Brain microvascular endothelial cell (primary cell): ENCODE measurements around the gene MDN1.

Experiments used
- DNase-seq: peaks from one replicate; pipeline ENCODE4 v3.0.0-alpha.2; 2020
- H3K27ac ChIP-seq: fragments of 250-450 bp; sonication (Bioruptor Pico); 2 replicates; pipeline ENCODE4 v1.5.1; 2020; ENCODE audit warnings: mild to moderate bottlenecking, moderate library complexity
- H3K27me3 ChIP-seq: fragments of 250-450 bp; sonication (Bioruptor Pico); replicated peaks from 2 replicates; pipeline ENCODE4 v1.5.1; 2020; ENCODE audit warnings: mild to moderate bottlenecking
- H3K36me3 ChIP-seq: fragments of 250-450 bp; sonication (Bioruptor Pico); replicated peaks from 2 replicates; pipeline ENCODE4 v1.5.1; 2020; ENCODE audit warnings: mild to moderate bottlenecking
- H3K4me3 ChIP-seq: 2 replicates; pipeline ENCODE4 v1.5.1; 2011; ENCODE audit warnings: low read depth, mild to moderate bottlenecking, control low read depth, low read length, moderate library complexity
- in situ Hi-C: cut with HindIII; loops from 2 replicates; pipeline ENCODE4 v1.10.0; 2017; ENCODE audit warnings: low sequenced_read_pairs, low pct_ligation_motif_present
- TF ChIP-seq, protein P1 (sequence below): IDR thresholded peaks from 2 replicates; pipeline ENCODE4 v1.5.1; 2011; ENCODE audit warnings: low read depth, mild to moderate bottlenecking, moderate library complexity, low read length, control low read depth, inconsistent platforms; ENCODE audit errors: missing control alignments

Gene MDN1

DNA sequence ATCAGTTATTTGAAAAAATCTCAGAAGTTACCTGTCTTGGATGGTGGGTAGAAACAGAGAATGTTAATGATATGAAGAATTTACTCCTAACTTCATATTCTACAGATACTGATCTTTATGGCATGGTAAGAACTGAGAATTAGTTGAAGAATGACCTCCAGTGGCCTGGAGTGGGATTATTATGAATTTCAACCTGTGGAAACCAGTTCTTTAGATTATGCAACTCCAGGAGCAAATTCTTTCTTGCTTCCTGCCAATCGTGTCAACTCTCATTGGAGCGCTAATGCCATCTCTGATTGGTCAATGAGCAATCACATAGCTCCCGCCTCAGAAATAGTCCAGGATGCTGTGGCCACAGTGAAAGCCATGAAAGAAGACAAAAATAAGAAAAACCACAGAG lies 221.6 kb downstream of the MDN1 start:
- H3K36me3 ChIP-seq, result no peaks in the 10 kb centered on the region
- DNase-seq, result peak; percentile 14
- no peak overlapping the region for H3K27ac ChIP-seq
- H3K4me3 ChIP-seq, result no peak overlapping the region
- in situ Hi-C loops, result no loop called here
- TF ChIP-seq, protein P1, sequence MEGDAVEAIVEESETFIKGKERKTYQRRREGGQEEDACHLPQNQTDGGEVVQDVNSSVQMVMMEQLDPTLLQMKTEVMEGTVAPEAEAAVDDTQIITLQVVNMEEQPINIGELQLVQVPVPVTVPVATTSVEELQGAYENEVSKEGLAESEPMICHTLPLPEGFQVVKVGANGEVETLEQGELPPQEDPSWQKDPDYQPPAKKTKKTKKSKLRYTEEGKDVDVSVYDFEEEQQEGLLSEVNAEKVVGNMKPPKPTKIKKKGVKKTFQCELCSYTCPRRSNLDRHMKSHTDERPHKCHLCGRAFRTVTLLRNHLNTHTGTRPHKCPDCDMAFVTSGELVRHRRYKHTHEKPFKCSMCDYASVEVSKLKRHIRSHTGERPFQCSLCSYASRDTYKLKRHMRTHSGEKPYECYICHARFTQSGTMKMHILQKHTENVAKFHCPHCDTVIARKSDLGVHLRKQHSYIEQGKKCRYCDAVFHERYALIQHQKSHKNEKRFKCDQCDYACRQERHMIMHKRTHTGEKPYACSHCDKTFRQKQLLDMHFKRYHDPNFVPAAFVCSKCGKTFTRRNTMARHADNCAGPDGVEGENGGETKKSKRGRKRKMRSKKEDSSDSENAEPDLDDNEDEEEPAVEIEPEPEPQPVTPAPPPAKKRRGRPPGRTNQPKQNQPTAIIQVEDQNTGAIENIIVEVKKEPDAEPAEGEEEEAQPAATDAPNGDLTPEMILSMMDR, result no peak
- no peaks in the 10 kb centered on the region for H3K27me3 ChIP-seq

DNA sequence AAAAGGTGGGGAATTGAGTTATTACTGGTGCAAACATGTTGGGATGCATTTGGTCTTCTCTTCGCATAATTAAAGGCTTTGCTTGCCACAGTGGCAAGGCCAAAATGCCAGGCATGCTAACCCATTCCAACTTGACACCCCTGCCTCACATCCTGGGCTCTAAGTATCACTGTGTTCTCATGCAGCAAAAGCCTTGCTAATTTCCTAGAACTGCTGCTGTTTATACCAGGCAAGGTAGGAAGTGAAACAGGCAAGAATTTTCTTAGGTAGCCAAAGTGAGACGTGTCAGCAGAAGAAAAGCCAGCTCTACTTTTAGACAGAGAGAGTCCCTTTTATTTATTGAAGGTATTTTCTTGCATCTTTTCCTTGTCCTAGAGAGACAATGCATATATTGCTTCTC lies 222.2 kb downstream of the MDN1 start:
- Histone ChIP-seq H3K36me3 (no peaks in the 10 kb centered on the region), H3K27ac (no peak overlapping the region), H3K4me3 (no peak overlapping the region), H3K27me3 (no peaks in the 10 kb centered on the region)
- in situ Hi-C loops, result no loop called here
- TF ChIP-seq, protein P1, result no peak
- no peak for DNase-seq

DNA sequence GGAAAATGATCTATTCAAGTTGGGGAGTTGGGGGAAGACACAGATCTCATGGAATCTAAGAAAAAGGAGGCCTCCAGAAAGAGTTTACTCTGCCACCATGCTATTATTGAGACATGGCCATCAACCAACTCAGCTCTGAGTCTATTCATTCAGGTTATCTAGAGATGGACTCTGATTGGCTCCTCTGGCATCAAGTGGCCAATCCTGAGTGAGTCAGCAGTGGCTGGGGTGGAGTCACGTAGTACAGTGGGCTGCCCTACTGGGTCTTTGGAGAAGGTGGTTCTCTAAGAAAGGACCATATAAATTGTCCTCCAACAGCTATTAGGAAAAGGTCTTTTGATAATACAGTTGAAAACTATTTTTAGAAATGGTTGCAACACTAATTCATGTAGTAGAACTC lies 223.1 kb downstream of the MDN1 start:
- Histone ChIP-seq H3K27ac (no peak overlapping the region), H3K27me3 (no peaks in the 10 kb centered on the region), H3K36me3 (no peaks in the 10 kb centered on the region), H3K4me3 (no peak overlapping the region)
- TF ChIP-seq, protein P1, result no peak
- in situ Hi-C loops, result no loop called here
- DNase-seq, result no peak

DNA sequence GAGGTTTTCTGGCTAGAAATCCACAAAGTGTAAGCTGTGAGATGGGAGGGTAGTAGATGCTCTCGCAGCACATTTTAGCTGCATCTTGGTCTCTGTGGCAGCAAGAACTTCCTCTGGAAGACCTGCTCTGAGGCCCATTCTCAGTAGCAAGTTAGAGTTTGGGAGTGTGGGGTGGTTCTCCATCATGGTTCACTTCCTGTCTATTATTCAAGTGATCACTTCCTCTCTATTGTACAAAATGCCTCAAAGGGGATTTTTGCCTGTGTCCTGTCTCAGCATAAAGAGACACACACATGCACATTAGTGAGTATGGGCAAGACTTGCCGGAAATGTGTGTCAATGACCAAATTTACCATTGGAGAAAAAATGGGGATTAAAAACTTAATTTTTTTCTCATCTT lies 223.5 kb downstream of the MDN1 start:
- in situ Hi-C loops, result no loop called here
- DNase-seq, result no peak
- Histone ChIP-seq H3K36me3 (no peaks in the 10 kb centered on the region), H3K4me3 (no peak overlapping the region), H3K27me3 (no peaks in the 10 kb centered on the region), H3K27ac (no peak overlapping the region)
- TF ChIP-seq, protein P1, result no peak
